Spleen (tissue), 11 donors: Measurements from ENCODE around the gene ITSN1. TPM values are rescaled to one million over a fixed set of nuclear protein-coding genes. Genes with fewer than 3 reads are reported as not detected.
"Not testable (repeated sequence)": the region's sequence is repeated elsewhere in the genome, so short reads cannot be mapped to it uniquely, and the experiment has no call there.

Experiments
- DNase-seq: peaks from one replicate; pipeline ENCODE4 v3.0.0-alpha.2; 2020
- H3K27ac ChIP-seq, 8 donors: fragments of 200-600 bp; sonication (generic) in 7 of 8; 1 replicate in 4 of 8; 2 replicates in 4 of 8; pipeline versions ENCODE4 v1.5.0 to v1.8.0; 2016 to 2021; ENCODE audit warnings: inconsistent platforms in 4 of 8, mild to moderate bottlenecking in 4 of 8, moderate library complexity in 1 of 8
- H3K27me3 ChIP-seq, 7 donors: fragments of 200-600 bp; sonication (generic) in 6 of 7; replicated peaks in 1 of 7; 1 replicate in 4 of 7; 2 replicates in 3 of 7; pipeline versions ENCODE4 v1.5.0 to v1.8.0; 2016 to 2021; ENCODE audit warnings: inconsistent platforms in 3 of 7, mild to moderate bottlenecking in 1 of 7
- H3K36me3 ChIP-seq, 6 donors: fragments of 200-600 bp; sonication (generic) in 5 of 6; 1 replicate in 4 of 6; 2 replicates in 2 of 6; pipeline versions ENCODE4 v1.5.0 to v1.8.0; 2016 to 2021; ENCODE audit warnings: inconsistent platforms in 2 of 6
- H3K4me1 ChIP-seq, 6 donors: fragments of 200-600 bp; sonication (generic) in 5 of 6; 1 replicate in 3 of 6; 2 replicates in 3 of 6; pipeline versions ENCODE4 v1.5.0 to v1.8.0; 2016 to 2021; ENCODE audit warnings: inconsistent platforms in 3 of 6
- H3K4me3 ChIP-seq, 8 donors: fragments of 200-600 bp; sonication (generic) in 7 of 8; 1 replicate in 4 of 8; 2 replicates in 4 of 8; pipeline versions ENCODE4 v1.5.0 to v1.8.0; 2016 to 2021; ENCODE audit warnings: inconsistent platforms in 4 of 8, mild to moderate bottlenecking in 4 of 8, moderate library complexity in 2 of 8
- H3K9me3 ChIP-seq, 8 donors: fragments of 200-600 bp; sonication (generic) in 7 of 8; 1 replicate in 4 of 8; 2 replicates in 4 of 8; pipeline versions ENCODE4 v1.5.0 to v1.8.0; 2016 to 2021; ENCODE audit warnings: inconsistent platforms in 4 of 8
- POLR2A ChIP-seq, 3 donors: fragments of 450-650 bp; IDR thresholded peaks; one replicate each; pipeline ENCODE4 v1.5.1; 2017; ENCODE audit warnings: antibody characterized with exemption in 3 of 3, mild to moderate bottlenecking in 1 of 3
- POLR2AphosphoS5 ChIP-seq, 3 donors: sonication (generic); formaldehyde crosslinking; IDR thresholded peaks; one replicate each; pipeline ENCODE4 v1.5.1; 2017; ENCODE audit warnings: antibody characterized with exemption in 3 of 3
- WGBS, 5 donors: extraction: QIAGEN DNeasy Blood & Tissue Kit in 3 of 5; methylation state at CpG; one replicate each; pipeline versions ENCODE4 v1.1.5 to v1.1.7; 2013 to 2018; 5-methylcytosine and 5-hydroxymethylcytosine counted together
- intact Hi-C: fragments of 100-400 bp; cut with DNase I; formaldehyde crosslinking; loops from one replicate; pipeline ENCODE4 v1.15.0; 2023; ENCODE audit warnings: low total_unique reads
- polyA plus RNA-seq, 3 donors: library from polyadenylated mRNA; stranded (reverse); fragments of 200-250 nt; gene quantifications; one replicate each; pipeline ENCODE4 v1.2.1, GENCODE V29; 2013
- total RNA-seq, 7 donors: library from RNA; depleted of rRNA in 3 of 7; stranded (reverse); fragments of >200 nt in 3 of 7; fragmentation: NEBNext Ultra II Directional in 4 of 7; extraction: Animal tissue kit (Norgen Biotek cat#: 25700) in 4 of 7; gene quantifications; one replicate each; pipeline versions ENCODE4 v1.1.0 to v1.2.1, GENCODE V29; 2016 to 2021
- TF ChIP-seq, protein P1 (sequence below), 11 experiments: fragments of 200-600 bp in 7 of 11; fragments of 450-650 bp in 4 of 11; sonication (generic) in 4 of 11; IDR thresholded peaks in 8 of 11; conservative IDR thresholded peaks in 3 of 11; 1 replicate in 7 of 11; 2 replicates in 4 of 11; pipeline versions ENCODE4 v1.4.0 to v1.8.0; 2016 to 2021; ENCODE audit warnings: antibody characterized with exemption in 11 of 11, inconsistent platforms in 4 of 11, mild to moderate bottlenecking in 1 of 11
- donor health status: healthy with polysubstance abuse.
- donor health status: DM: no; HTN: no; CAD: no; lungs with moderate emphysema.
- donor health status: DM: no; HTN: no; CAD: no.
- donor health status: Bipolar disorder and iron deficiency.
- donor health status: healthy.
- donor health status: DM: no; HTN: no; CAD: no.
- donor health status: DM: yes; HTN: yes; CAD: no.

The ITSN1 gene
- total and polyA plus RNA-seq, 10 donors, result 4.1 to 89.0 (median 42.6) TPM

- H3K9me3 ChIP-seq, result no peaks in the 10 kb centered on the region
- peaks cover 0 to 5% (median 0%) of the 10 kb centered on the region in 6 donors for H3K4me1 ChIP-seq
- no peaks in the 10 kb centered on the region for H3K27me3 ChIP-seq
- TF ChIP-seq POLR2AphosphoS5 (IDR thresholded peaks at IDR 0.05), result no peak
- H3K27ac ChIP-seq, result no peak overlapping the region
- DNase-seq, result no peak
- WGBS, 5 donors, result 90 to 96% (median 93%) methylated on average over 2 of the region's 2 CpGs
- H3K4me3 ChIP-seq, result no peak overlapping the region
- peaks cover 0 to 10% (median 0%) of the 10 kb centered on the region in 6 donors for H3K36me3 ChIP-seq
- intact Hi-C loops, result no loop called here
These were observed 145.1 kb downstream of the ITSN1 start for GRCh38 chr21:33787431-33787830.

- H3K36me3 ChIP-seq, DNase-seq, H3K4me3 ChIP-seq, intact Hi-C loops, H3K27me3 ChIP-seq, H3K9me3 ChIP-seq, H3K27ac ChIP-seq, H3K4me1 ChIP-seq: not testable (repeated sequence)
- WGBS, 5 donors, result 91 to 97% (median 92%) methylated on average over 5 of the region's 5 CpGs
These were observed 146.1 kb downstream of the ITSN1 start for GRCh38 chr21:33788438-33788837.

DNA sequence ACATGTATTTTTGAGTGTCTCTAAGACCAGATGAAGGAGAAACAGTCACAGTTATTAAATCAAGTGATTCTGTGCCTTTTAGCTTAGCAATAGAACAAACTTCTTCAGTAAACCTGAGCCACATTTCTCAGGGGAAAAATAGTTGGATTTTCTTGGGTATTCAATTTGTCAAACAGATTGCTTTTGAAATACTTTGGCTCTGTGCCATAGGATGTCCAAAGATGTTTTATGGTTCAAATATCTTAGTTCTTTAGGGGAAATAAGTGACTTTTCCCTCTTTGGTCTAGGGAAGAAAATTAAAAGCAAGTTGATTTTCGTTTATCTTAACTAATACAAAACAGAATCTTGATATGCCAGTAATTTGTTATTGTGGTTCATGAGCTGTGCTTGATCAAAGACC, 147.4 kb downstream of the ITSN1 start:
- no peaks in the 10 kb centered on the region for H3K9me3 ChIP-seq
- H3K27ac ChIP-seq, result no peak overlapping the region
- 44 to 63% (median 52%) methylated on average over 1 of the region's 1 CpG for WGBS, 5 donors
- H3K4me1 ChIP-seq, result peaks cover 0 to 5% (median 0%) of the 10 kb centered on the region in 6 donors
- intact Hi-C loops, result no loop called here
- H3K4me3 ChIP-seq, result no peak overlapping the region
- H3K27me3 ChIP-seq, result no peaks in the 10 kb centered on the region
- TF ChIP-seq, protein P1, sequence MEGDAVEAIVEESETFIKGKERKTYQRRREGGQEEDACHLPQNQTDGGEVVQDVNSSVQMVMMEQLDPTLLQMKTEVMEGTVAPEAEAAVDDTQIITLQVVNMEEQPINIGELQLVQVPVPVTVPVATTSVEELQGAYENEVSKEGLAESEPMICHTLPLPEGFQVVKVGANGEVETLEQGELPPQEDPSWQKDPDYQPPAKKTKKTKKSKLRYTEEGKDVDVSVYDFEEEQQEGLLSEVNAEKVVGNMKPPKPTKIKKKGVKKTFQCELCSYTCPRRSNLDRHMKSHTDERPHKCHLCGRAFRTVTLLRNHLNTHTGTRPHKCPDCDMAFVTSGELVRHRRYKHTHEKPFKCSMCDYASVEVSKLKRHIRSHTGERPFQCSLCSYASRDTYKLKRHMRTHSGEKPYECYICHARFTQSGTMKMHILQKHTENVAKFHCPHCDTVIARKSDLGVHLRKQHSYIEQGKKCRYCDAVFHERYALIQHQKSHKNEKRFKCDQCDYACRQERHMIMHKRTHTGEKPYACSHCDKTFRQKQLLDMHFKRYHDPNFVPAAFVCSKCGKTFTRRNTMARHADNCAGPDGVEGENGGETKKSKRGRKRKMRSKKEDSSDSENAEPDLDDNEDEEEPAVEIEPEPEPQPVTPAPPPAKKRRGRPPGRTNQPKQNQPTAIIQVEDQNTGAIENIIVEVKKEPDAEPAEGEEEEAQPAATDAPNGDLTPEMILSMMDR (IDR thresholded peaks at IDR 0.05 in 8 of 11, conservative IDR thresholded peaks at IDR 0.05 in 3 of 11), result no peak
- TF ChIP-seq POLR2A (IDR thresholded peaks at IDR 0.05), result no peak
- TF ChIP-seq POLR2AphosphoS5 (IDR thresholded peaks at IDR 0.05), result no peak
- DNase-seq, result no peak
- peaks cover 0 to 14% (median 3%) of the 10 kb centered on the region in 6 donors for H3K36me3 ChIP-seq

GRCh38 chr21:33791073-33791472, 148.8 kb downstream of the ITSN1 start:
- intact Hi-C loops, result no loop called here
- H3K36me3 ChIP-seq, result peaks cover 0 to 27% (median 3%) of the 10 kb centered on the region in 6 donors
- no peak overlapping the region for H3K4me3 ChIP-seq
- 82 to 92% (median 84%) methylated on average over 3 of the region's 3 CpGs for WGBS, 5 donors
- H3K27ac ChIP-seq, result no peak overlapping the region
- H3K4me1 ChIP-seq, result peaks cover 0 to 5% (median 0%) of the 10 kb centered on the region in 6 donors
- H3K27me3 ChIP-seq, result no peaks in the 10 kb centered on the region
- TF ChIP-seq POLR2A (IDR thresholded peaks at IDR 0.05), result no peak
- TF ChIP-seq, protein P1 (IDR thresholded peaks at IDR 0.05 in 8 of 11, conservative IDR thresholded peaks at IDR 0.05 in 3 of 11), result no peak
- no peak for TF ChIP-seq POLR2AphosphoS5 (IDR thresholded peaks at IDR 0.05)
- DNase-seq, result no peak
- no peaks in the 10 kb centered on the region for H3K9me3 ChIP-seq

DNA sequence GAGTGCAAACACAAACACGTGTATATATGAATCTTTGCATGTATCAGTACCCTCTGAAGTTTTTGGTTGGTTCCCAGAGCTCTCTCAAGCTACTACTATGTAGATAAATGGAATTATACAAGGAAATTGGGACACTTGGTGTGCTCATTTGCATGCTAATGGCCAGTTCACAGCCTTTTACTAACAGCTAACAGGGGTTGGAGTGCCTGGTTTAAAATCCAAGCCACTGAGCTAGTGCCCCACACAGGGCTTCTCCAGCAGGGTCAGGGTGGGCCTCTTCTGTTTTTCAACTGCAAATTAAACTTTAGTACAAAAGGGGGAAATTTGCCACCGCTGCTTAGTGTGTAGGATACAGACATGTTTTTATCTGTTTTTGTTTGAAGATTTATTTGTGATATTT, 152.3 kb downstream of the ITSN1 start:
- intact Hi-C loops, result no loop called here
- Histone ChIP-seq H3K4me1 (peaks cover 0 to 5% (median 0%) of the 10 kb centered on the region in 6 donors), H3K27ac (no peak overlapping the region), H3K9me3 (no peaks in the 10 kb centered on the region), H3K4me3 (no peak overlapping the region), H3K36me3 (peaks cover 0 to 55% (median 10%) of the 10 kb centered on the region in 6 donors), H3K27me3 (no peaks in the 10 kb centered on the region)
- 74 to 82% (median 80%) methylated on average over 2 of the region's 2 CpGs for WGBS, 5 donors
- TF ChIP-seq POLR2AphosphoS5 (IDR thresholded peaks at IDR 0.05), result no peak
- TF ChIP-seq, protein P1 (IDR thresholded peaks at IDR 0.05 in 8 of 11, conservative IDR thresholded peaks at IDR 0.05 in 3 of 11), result no peak
- no peak for TF ChIP-seq POLR2A (IDR thresholded peaks at IDR 0.05)
- no peak for DNase-seq
